Measurements from ENCODE around the gene BCL2L14. TPM values are rescaled to one million over a fixed set of nuclear protein-coding genes. Genes with fewer than 3 reads are reported as not detected.

The BCL2L14 gene
- total and polyA plus RNA-seq, 2 of the 4 experiments (the other 2 are of a cell fraction): not detected

DNA sequence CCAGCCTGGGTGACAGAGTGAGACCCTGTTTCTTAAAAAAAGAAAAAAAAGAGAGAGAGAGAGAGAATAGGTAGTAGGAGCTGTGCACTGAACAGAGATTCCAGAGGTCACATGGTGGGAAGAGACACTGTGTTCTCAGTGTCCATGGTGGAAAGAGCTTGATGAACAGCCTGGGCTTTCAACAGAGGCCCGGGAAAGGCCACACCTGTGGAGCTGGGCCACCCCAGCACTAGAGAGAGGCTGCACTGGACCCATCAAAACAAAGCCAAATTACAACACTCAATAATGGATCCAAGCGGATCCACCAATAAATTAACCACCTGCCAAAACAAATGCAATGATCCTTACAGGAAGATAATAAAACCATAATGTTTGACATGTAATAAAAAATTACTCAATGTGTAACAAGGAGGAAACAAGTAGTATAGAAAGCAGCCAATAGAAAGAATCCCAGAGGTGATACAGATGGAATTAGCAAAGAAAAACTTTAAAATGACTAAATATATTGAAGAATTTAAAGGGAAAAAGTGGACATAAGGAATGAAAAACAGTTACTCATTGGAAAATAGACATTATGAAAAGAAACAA, 44.8 kb upstream of the BCL2L14 start:
- no peak overlapping the region for H3K4me3 ChIP-seq (ENCODE audit: insufficient read depth, low read depth, low read length)
- H4K5ac ChIP-seq (ENCODE audit: low read depth, low read length): no peak overlapping the region
- H3K4me2 ChIP-seq (ENCODE audit: low read depth, low read length): no peak overlapping the region
- H2BK20ac ChIP-seq (ENCODE audit: low read depth, low read length): no peak overlapping the region
- no peak overlapping the region for H2BK120ac ChIP-seq (ENCODE audit: low read depth, low read length)
- H3K4ac ChIP-seq (ENCODE audit: low read depth, low read length): no peak overlapping the region
- H3K4me1 ChIP-seq (ENCODE audit: control insufficient read depth, insufficient read depth, low read length): no peaks in the 10 kb centered on the region
- no peak overlapping the region for H3K18ac ChIP-seq (ENCODE audit: low read depth, low read length)
- no peak overlapping the region for H2BK15ac ChIP-seq (ENCODE audit: low read depth, low read length)
- H3K79me1 ChIP-seq (ENCODE audit: low read depth in 1 of 2, low read length in 2 of 2): no peaks in the 10 kb centered on the region
- intact Hi-C loops (cut with micrococcal nuclease) (no loop called here), dilution Hi-C loops (cut with HindIII; ENCODE audit: low sequenced_read_pairs, unreplicated experiment) (loop anchor here (25.0 kb wide), 1 partner anchor 464 kb away; no protein-coding TSS in a partner anchor), in situ Hi-C loops (cut with MboI; ENCODE audit: low sequenced_read_pairs) (no loop called here)
- H3K27ac ChIP-seq (ENCODE audit: insufficient read depth, low read length): no peak overlapping the region
- H3K23ac ChIP-seq (ENCODE audit: low read depth, low read length): no peak overlapping the region
- no peak overlapping the region for H2BK5ac ChIP-seq (ENCODE audit: low read depth, low read length, poor library complexity, severe bottlenecking)
- H4K20me1 ChIP-seq (ENCODE audit: insufficient read depth, low read length): no peaks in the 10 kb centered on the region
- no peak overlapping the region for H3K14ac ChIP-seq (replicated peaks; ENCODE audit: low read depth, low read length)
- no peaks in the 10 kb centered on the region for H3K36me3 ChIP-seq (ENCODE audit: control insufficient read depth, insufficient read depth, low read length)
- ChIA-PET POLR2A (ENCODE audit: unreplicated experiment) (no interaction called here), CTCF (no interaction called here)
- H4K91ac ChIP-seq (ENCODE audit: insufficient read depth, low read depth, low read length): no peak overlapping the region
- peaks cover 2% of the 10 kb centered on the region; the same call in 1 of the 2 replicates for H3K9me3 ChIP-seq (ENCODE audit: control insufficient read depth, insufficient read depth, low read length)
- H4K8ac ChIP-seq (ENCODE audit: low read depth in 2 of 2, low read length in 2 of 2): no peak overlapping the region
- H3K27me3 ChIP-seq (ENCODE audit: control insufficient read depth, insufficient read depth, low read length): peaks cover 21% of the 10 kb centered on the region
- no peak overlapping the region for H2AFZ ChIP-seq (replicated peaks; ENCODE audit: low read length, poor library complexity)
- H2AK9ac ChIP-seq (replicated peaks; ENCODE audit: low read depth, low read length, poor library complexity): no peak overlapping the region
- DNase-seq (no peak), ATAC-seq (ENCODE audit: low read depth) (no peak)
- H3K56ac ChIP-seq (ENCODE audit: extremely low read depth, insufficient read depth, low read length): no peak overlapping the region
- H3K9ac ChIP-seq (ENCODE audit: low read depth, low read length): no peak overlapping the region
- H3K9me1 ChIP-seq (ENCODE audit: insufficient read depth, low read length): no peaks in the 10 kb centered on the region
- H2AK5ac ChIP-seq (ENCODE audit: low read depth, low read length): no peak overlapping the region
- no peak for TF ChIP-seq CHD1 (IDR thresholded peaks at IDR 0.05; ENCODE audit: low read depth, low read length)
- TF ChIP-seq CEBPB (IDR thresholded peaks at IDR 0.05; ENCODE audit: low read depth, low read length): no peak
- no peak for TF ChIP-seq BHLHE40 (IDR thresholded peaks at IDR 0.05; ENCODE audit: low read depth, low read length)
- no CpG with 5 or more reads among the region's 2 CpGs for WGBS, 2 experiments (ENCODE audit: extremely low coverage in 2 of 2, insufficient read length in 1 of 2)
- BruUV-seq (replicated peaks): no TSS peak
